H9 (cell line): ENCODE data around the gene FIBP. TPM values are rescaled to one million over a fixed set of nuclear protein-coding genes. Genes with fewer than 3 reads are reported as not detected.
A peak's percentile ranks its signal among the peaks of the same experiment; 100 is the strongest.

ENCODE experiments used
- DNase-seq: peaks from one replicate; pipeline ENCODE4 v3.0.0-alpha.2; 2017
- H2AFZ ChIP-seq: one replicate; pipeline ENCODE4 v1.6.1; 2013; ENCODE audit warnings: mild to moderate bottlenecking, low read length, control low read depth, moderate library complexity
- H2AK5ac ChIP-seq: 2 replicates; pipeline ENCODE4 v1.6.1; 2013; ENCODE audit warnings: low read length, control low read depth, mixed read lengths; ENCODE audit not compliant: insufficient read length
- H2BK120ac ChIP-seq: one replicate; pipeline ENCODE4 v1.6.1; 2013; ENCODE audit warnings: low read depth, mild to moderate bottlenecking, low read length, control low read depth, inconsistent platforms; ENCODE audit not compliant: poor library complexity, severe bottlenecking
- H2BK12ac ChIP-seq: 2 replicates; pipeline ENCODE4 v1.6.1; 2013; ENCODE audit warnings: low read length, control low read depth, mixed read lengths, low read depth; ENCODE audit not compliant: insufficient read length
- H2BK15ac ChIP-seq: 2 replicates; pipeline ENCODE4 v1.6.1; 2013; ENCODE audit warnings: low read depth, low read length, control low read depth
- H2BK20ac ChIP-seq: one replicate; pipeline ENCODE4 v1.6.1; 2013; ENCODE audit warnings: low read depth, mild to moderate bottlenecking, low read length, control low read depth, inconsistent platforms; ENCODE audit not compliant: poor library complexity, severe bottlenecking
- H2BK5ac ChIP-seq: 2 replicates; pipeline ENCODE4 v1.6.1; 2013; ENCODE audit warnings: low read length, control low read depth, mixed read lengths; ENCODE audit not compliant: insufficient read length
- H3K14ac ChIP-seq: 2 replicates; pipeline ENCODE4 v1.6.1; 2013; ENCODE audit warnings: low read length, control low read depth; ENCODE audit not compliant: insufficient read depth
- H3K18ac ChIP-seq: 2 replicates; pipeline ENCODE4 v1.6.1; 2013; ENCODE audit warnings: low read depth, mild to moderate bottlenecking, mixed read lengths, low read length, control low read depth; ENCODE audit not compliant: insufficient read length
- H3K23ac ChIP-seq: 2 replicates; pipeline ENCODE4 v1.6.1; 2013; ENCODE audit warnings: low read length, control low read depth, mixed read lengths, low read depth; ENCODE audit not compliant: insufficient read length
- H3K23me2 ChIP-seq: 2 replicates; pipeline ENCODE4 v1.6.1; 2013; ENCODE audit warnings: low read depth, mild to moderate bottlenecking, mixed read lengths, low read length, control low read depth; ENCODE audit not compliant: insufficient read length, poor library complexity, severe bottlenecking
- H3K27ac ChIP-seq: 2 replicates; pipeline ENCODE4 v1.5.1; 2013; ENCODE audit warnings: low read length, control low read depth, mixed read lengths, low read depth; ENCODE audit not compliant: insufficient read length
- H3K27me3 ChIP-seq: 2 replicates; pipeline ENCODE4 v1.6.1; 2013; ENCODE audit warnings: low read length, control low read depth, inconsistent platforms; ENCODE audit not compliant: insufficient read depth
- H3K4ac ChIP-seq: 2 replicates; pipeline ENCODE4 v1.6.1; 2013; ENCODE audit warnings: low read depth, mild to moderate bottlenecking, control low read depth, inconsistent platforms, low read length, moderate library complexity
- H3K4me1 ChIP-seq: 2 replicates; pipeline ENCODE4 v1.6.1; 2013; ENCODE audit warnings: low read length, control low read depth, inconsistent platforms; ENCODE audit not compliant: insufficient read depth
- H3K4me2 ChIP-seq: 2 replicates; pipeline ENCODE4 v1.6.1; 2013; ENCODE audit warnings: low read length, control low read depth, mixed read lengths; ENCODE audit not compliant: insufficient read length, insufficient read depth
- H3K56ac ChIP-seq: 2 replicates; pipeline ENCODE4 v1.6.1; 2013; ENCODE audit warnings: low read depth, mild to moderate bottlenecking, mixed read lengths, low read length, control low read depth; ENCODE audit not compliant: insufficient read length
- H3K79me1 ChIP-seq: 2 replicates; pipeline ENCODE4 v1.6.1; 2013; ENCODE audit warnings: low read depth, mild to moderate bottlenecking, moderate library complexity, low read length, control low read depth, inconsistent platforms; ENCODE audit not compliant: insufficient read depth, poor library complexity, severe bottlenecking
- H3K79me2 ChIP-seq: 2 replicates; pipeline ENCODE4 v1.6.1; 2013; ENCODE audit warnings: low read length, control low read depth, inconsistent platforms; ENCODE audit not compliant: insufficient read depth
- H3K9ac ChIP-seq: 2 replicates; pipeline ENCODE4 v1.6.1; 2013; ENCODE audit warnings: low read length, control low read depth, mixed read lengths; ENCODE audit not compliant: insufficient read length; ENCODE audit errors: extremely low read depth
- H3K9me3 ChIP-seq: one replicate; pipeline ENCODE4 v1.6.1; 2013; ENCODE audit warnings: low read depth, low read length, inconsistent platforms; ENCODE audit not compliant: control insufficient read depth
- H3T11ph ChIP-seq: one replicate; pipeline ENCODE4 v1.6.1; 2013; ENCODE audit warnings: mild to moderate bottlenecking, low read length, control low read depth, inconsistent platforms
- H4K20me1 ChIP-seq: one replicate; pipeline ENCODE4 v1.6.1; 2013; ENCODE audit not compliant: control insufficient read depth, insufficient read length, insufficient read depth
- H4K5ac ChIP-seq: 2 replicates; pipeline ENCODE4 v1.6.1; 2013; ENCODE audit warnings: low read depth, mild to moderate bottlenecking, mixed read lengths, low read length, control low read depth; ENCODE audit not compliant: insufficient read length
- H4K8ac ChIP-seq: replicated peaks from 2 replicates; pipeline ENCODE4 v1.6.1; 2013; ENCODE audit warnings: low read length, control low read depth, mixed read lengths, low read depth; ENCODE audit not compliant: insufficient read length
- H4K91ac ChIP-seq: 2 replicates; pipeline ENCODE4 v1.6.1; 2013; ENCODE audit warnings: low read depth, mild to moderate bottlenecking, moderate library complexity, mixed read lengths, low read length, control low read depth; ENCODE audit not compliant: insufficient read length
- H3K27ac Mint-ChIP-seq, 3 experiments: 2 replicates in 2 of 3; 3 replicates in 1 of 3; pipeline ENCODE4 v1.8.0; 2020 to 2021; ENCODE audit warnings: mixed read lengths in 3 of 3, mild to moderate bottlenecking in 1 of 3, moderate library complexity in 1 of 3
- H3K27me3 Mint-ChIP-seq: 2 replicates; pipeline ENCODE4 v1.8.0; 2021; ENCODE audit warnings: low read depth, mild to moderate bottlenecking, moderate library complexity, mixed read lengths
- H3K36me3 Mint-ChIP-seq, 3 experiments: 2 replicates in 2 of 3; 3 replicates in 1 of 3; pipeline ENCODE4 v1.8.0; 2020 to 2021; ENCODE audit warnings: low read depth in 3 of 3, mixed read lengths in 3 of 3; ENCODE audit not compliant: insufficient read depth in 1 of 3
- H3K4me1 Mint-ChIP-seq, 2 experiments: 2 replicates each; pipeline ENCODE4 v1.8.0; 2020; ENCODE audit warnings: mixed read lengths in 2 of 2
- H3K4me3 Mint-ChIP-seq, 2 experiments: 2 replicates in 1 of 2; 3 replicates in 1 of 2; pipeline ENCODE4 v1.8.0; 2020 to 2021; ENCODE audit warnings: mild to moderate bottlenecking in 2 of 2, mixed read lengths in 2 of 2, moderate library complexity in 1 of 2
- H3K9me3 Mint-ChIP-seq, 2 experiments: 2 replicates in 1 of 2; 3 replicates in 1 of 2; pipeline ENCODE4 v1.8.0; 2020; ENCODE audit warnings: mild to moderate bottlenecking in 2 of 2, mixed read lengths in 2 of 2, moderate library complexity in 1 of 2
- CTCF ChIP-seq: fragments of 200-600 bp; sonication (generic); conservative IDR thresholded peaks from 3 replicates; pipeline ENCODE4 v1.8.0; 2021; ENCODE audit warnings: antibody characterized with exemption, mild to moderate bottlenecking
- WGBS: extraction: QIAGEN DNeasy Blood & Tissue Kit; methylation state at CpG from one replicate; pipeline ENCODE4 v1.1.7; 2013; ENCODE audit warnings: missing lambda C conversion rate, low lambda C conversion rate, mixed read lengths; ENCODE audit not compliant: insufficient read length; ENCODE audit errors: extremely low coverage; 5-methylcytosine and 5-hydroxymethylcytosine counted together
- total RNA-seq: library from RNA; stranded (reverse); gene quantifications from 2 replicates; pipeline ENCODE4 v1.2.1, GENCODE V29; 2021

FIBP gene
- total RNA-seq, 1 experiment from 2014 or later: 87.0 TPM

GRCh38 chr11:65852508-65853245 lies 35.6 kb downstream of the FIBP start:
- H3K27me3 ChIP-seq: no peaks in the 10 kb centered on the region
- no peak overlapping the region; a peak in 1 of 5 replicates for H3K4me3 Mint-ChIP-seq
- no peak overlapping the region for H2BK15ac ChIP-seq
- no peak overlapping the region for H2BK5ac ChIP-seq
- no peak overlapping the region for H4K5ac ChIP-seq
- H4K91ac ChIP-seq: no peak overlapping the region
- H2AFZ ChIP-seq: no peak overlapping the region
- H3K14ac ChIP-seq: no peak overlapping the region
- no peak overlapping the region for H3K23ac ChIP-seq
- H2BK12ac ChIP-seq: no peak overlapping the region
- H3K27ac ChIP-seq: no peak overlapping the region
- H3K4me2 ChIP-seq: no peak overlapping the region
- no peaks in the 10 kb centered on the region for H3K9me3 ChIP-seq
- no peak overlapping the region for H3K4ac ChIP-seq
- H2AK5ac ChIP-seq: no peak overlapping the region
- WGBS: no CpG with 5 or more reads among the region's 33 CpGs
- no peak overlapping the region for H3K18ac ChIP-seq
- peak; percentile 31 for DNase-seq
- peaks cover 14% of the 10 kb centered on the region; the same call in 1 of the 2 replicates for H3K79me2 ChIP-seq
- no peak overlapping the region for H2BK120ac ChIP-seq
- peaks cover 3 to 7% of the 10 kb centered on the region in 2 experiments; a peak in 2 of 5 replicates for H3K9me3 Mint-ChIP-seq
- H3K4me1 ChIP-seq: no peaks in the 10 kb centered on the region
- peaks cover 47 to 58% (median 50%) of the 10 kb centered on the region in 3 experiments for H3K36me3 Mint-ChIP-seq
- H3T11ph ChIP-seq: no peak overlapping the region
- no peak for TF ChIP-seq CTCF
- no peak overlapping the region for H2BK20ac ChIP-seq
- no peak overlapping the region for H3K27ac Mint-ChIP-seq
- H3K56ac ChIP-seq: no peak overlapping the region
- H3K27me3 Mint-ChIP-seq: peaks cover 14% of the 10 kb centered on the region
- H4K8ac ChIP-seq: no peak overlapping the region
- H3K9ac ChIP-seq: no peak overlapping the region
- peaks cover 3% of the 10 kb centered on the region for H3K79me1 ChIP-seq
- peaks cover 7% of the 10 kb centered on the region for H3K23me2 ChIP-seq
- H4K20me1 ChIP-seq: no peaks in the 10 kb centered on the region
- peaks cover 21 to 25% of the 10 kb centered on the region in 2 experiments for H3K4me1 Mint-ChIP-seq
